Activated naive CD8-positive, alpha-beta T cell treated with anti-CD3 and anti-CD28 coated beads, Interleukin-2, amount 50 U/mL, for 24 hours (primary cell): ENCODE results near the gene PHF23.
A peak's percentile ranks its signal among the peaks of the same experiment; 100 is the strongest.

ENCODE experiments used
- ATAC-seq: fragments of 150-1000 bp; cut with Tn5 transposase; one replicate; pipeline ENCODE4 v1.10.0; 2021
- DNase-seq: peaks from one replicate; pipeline ENCODE4 v3.0.0; 2021
- H3K27ac Mint-ChIP-seq: one replicate; pipeline ENCODE4 v1.8.0; 2021; ENCODE audit warnings: mild to moderate bottlenecking, mixed read lengths
- H3K27me3 Mint-ChIP-seq: one replicate; pipeline ENCODE4 v1.8.0; 2021; ENCODE audit warnings: mixed read lengths
- H3K36me3 Mint-ChIP-seq: one replicate; pipeline ENCODE4 v1.8.0; 2021; ENCODE audit warnings: low read depth, mixed read lengths
- H3K4me1 Mint-ChIP-seq: one replicate; pipeline ENCODE4 v1.8.0; 2021; ENCODE audit warnings: mixed read lengths
- H3K4me3 Mint-ChIP-seq: one replicate; pipeline ENCODE4 v1.8.0; 2021; ENCODE audit warnings: mild to moderate bottlenecking, moderate library complexity, mixed read lengths
- H3K9me3 Mint-ChIP-seq: one replicate; pipeline ENCODE4 v1.8.0; 2021; ENCODE audit warnings: mixed read lengths

The PHF23 gene

DNA sequence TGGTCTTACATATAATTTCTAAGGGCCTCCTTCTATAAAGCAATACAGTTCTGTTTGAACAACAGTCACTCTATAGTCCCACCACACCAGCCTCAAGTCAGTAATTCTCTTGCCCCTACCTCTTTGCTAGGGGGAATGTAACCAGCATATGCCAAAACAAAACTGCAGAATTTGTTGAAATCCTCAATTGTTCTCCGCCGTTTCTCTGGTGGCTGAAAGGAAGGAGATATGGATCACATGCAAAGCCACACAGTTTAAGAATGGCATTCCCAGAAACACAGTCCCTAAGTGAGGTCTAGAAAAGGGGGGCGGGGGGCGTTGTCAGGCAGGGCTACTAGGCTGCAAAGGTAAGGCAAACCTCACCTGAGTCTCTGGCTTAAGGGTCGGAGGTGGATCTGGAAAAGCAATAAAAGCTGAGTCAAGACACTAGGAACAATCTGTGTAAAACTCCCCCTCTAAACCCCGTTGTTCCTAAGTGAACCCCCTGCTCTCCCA lies 1.9 kb downstream of the PHF23 start:
- H3K4me3 Mint-ChIP-seq = peak overlapping the region; percentile 88
- H3K36me3 Mint-ChIP-seq = peaks cover 39% of the 10 kb centered on the region
- DNase-seq (no peak), ATAC-seq (no peak)
- peaks cover 4% of the 10 kb centered on the region for H3K27me3 Mint-ChIP-seq
- H3K4me1 Mint-ChIP-seq = peaks cover 71% of the 10 kb centered on the region
- H3K27ac Mint-ChIP-seq = peak overlapping the region; percentile 97
- H3K9me3 Mint-ChIP-seq = no peaks in the 10 kb centered on the region

DNA sequence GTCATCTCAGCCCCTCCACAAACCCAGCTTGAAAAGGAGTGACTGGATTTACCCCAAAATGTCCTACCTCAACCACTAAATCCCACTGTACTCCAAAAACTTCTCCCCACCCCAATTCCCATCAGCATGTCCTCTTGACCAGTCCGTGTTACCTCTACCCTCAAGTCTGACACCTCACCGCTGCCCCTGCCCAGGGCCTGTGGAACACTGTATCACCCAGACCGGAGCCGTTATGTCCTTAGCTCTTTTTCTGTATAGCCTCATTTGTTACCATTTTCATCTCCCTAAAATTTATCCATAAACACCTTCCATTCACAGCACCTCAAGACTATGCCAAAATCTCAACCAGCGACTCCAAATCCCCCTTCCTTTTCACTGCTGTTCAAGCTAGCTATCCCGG lies 2.4 kb downstream of the PHF23 start:
- peaks cover 72% of the 10 kb centered on the region for H3K4me1 Mint-ChIP-seq
- DNase-seq = no peak
- H3K9me3 Mint-ChIP-seq = no peaks in the 10 kb centered on the region
- peaks cover 39% of the 10 kb centered on the region for H3K36me3 Mint-ChIP-seq
- no peak for ATAC-seq
- peaks cover 4% of the 10 kb centered on the region for H3K27me3 Mint-ChIP-seq
- peak overlapping the region; percentile 97 for H3K27ac Mint-ChIP-seq
- peak overlapping the region; percentile 88 for H3K4me3 Mint-ChIP-seq

DNA sequence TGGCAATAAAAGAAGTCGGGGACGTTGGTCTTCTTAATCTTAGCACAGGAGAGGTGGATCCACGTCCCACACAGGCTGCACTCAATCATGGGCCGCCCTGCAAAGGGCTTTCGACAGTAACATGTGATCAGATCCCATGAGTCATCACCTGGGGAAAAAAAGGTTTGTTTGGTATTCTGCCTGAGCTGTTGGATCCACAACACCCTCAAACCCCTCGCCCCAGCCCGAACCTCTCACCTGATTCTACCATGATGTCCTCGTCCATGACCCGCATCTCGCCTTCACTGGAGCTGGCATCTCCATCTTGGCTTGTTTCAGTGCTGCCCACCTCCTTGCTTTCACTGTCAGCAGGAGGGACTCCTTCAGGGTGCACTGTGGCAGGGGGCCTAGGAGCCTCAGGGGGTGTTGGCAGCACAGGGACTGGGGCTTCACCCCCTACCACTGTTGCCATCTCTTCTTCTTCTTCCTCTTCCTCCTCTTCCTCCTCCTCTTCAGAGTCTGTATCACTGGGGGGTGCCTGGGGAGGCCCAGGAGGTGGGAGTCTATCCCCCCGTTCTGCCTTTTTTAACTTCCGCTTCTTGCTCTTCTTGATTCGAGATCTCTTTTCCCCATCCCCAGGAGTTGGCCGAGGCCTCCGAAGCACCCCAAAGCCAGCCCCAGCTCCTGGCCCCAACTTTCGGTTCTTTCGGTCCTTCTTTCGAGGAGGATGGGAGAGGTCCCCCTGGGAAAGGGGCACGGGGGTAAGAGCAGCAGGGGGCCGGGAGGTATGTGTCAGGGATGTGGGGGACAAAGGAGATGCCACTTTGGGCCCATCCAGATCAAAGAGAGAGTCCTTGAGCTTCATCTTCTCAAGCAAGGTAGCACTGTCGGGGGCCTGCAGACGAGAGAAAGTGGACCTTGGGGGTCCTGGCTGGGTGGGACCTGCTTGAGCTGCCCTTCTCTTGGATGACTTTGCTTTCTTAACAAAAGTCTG lies 3.3 kb downstream of the PHF23 start:
- no peak for DNase-seq
- Mint-ChIP-seq H3K27ac (peak overlapping the region; percentile 99), H3K4me1 (peaks cover 64% of the 10 kb centered on the region), H3K4me3 (peak overlapping the region; percentile 14), H3K36me3 (peaks cover 38% of the 10 kb centered on the region), H3K27me3 (peaks cover 4% of the 10 kb centered on the region), H3K9me3 (no peaks in the 10 kb centered on the region)
- ATAC-seq = no peak

DNA sequence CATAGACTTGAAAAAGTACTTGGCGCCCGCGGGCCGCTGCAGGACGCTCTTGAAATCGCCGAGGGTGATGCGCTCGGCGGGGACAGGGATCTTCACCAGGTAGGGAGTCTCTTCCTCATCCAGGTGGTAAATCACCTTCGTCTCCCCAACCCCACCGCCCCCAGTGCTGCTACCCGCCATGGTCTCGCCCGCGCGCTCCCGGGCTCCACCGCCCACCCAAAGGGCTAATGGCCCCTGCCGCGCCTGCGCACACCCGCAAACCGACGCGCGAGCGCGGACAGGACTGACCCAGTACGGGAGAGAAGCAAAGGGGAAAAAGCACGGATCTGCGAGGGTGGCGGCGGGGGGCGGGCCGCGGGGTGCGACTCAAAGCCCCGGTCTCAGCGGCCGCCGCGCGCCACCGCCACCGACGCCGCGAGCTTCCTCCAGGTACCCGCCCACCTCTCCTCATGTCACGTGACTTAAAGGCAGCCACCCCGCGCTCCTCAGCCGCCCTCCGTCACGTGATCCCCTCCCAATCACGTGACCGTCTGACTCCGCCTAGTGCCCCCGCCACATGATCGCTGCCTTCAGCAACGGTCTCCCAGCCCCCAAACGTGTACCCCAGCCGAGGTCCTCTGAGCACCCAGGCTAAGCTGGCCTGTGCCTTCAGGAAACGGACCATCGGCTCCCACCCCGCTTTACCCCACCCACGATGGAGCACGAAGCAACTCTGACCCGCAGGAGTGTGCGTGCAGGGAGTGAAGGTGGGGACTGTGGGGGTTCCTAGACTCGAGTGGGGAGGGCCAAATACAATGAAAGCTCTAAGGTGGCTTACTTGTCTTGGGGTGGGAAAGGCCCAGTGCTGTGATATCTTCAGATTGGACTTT lies 4.9 kb downstream of the PHF23 start, which contains the start of gene DVL2:
DVL2 (minus strand) TSS at position 435 of the 869 bp plus-strand sequence; CDS start at position 180, 255 bp downstream.
- peak within 1 kb of the TSS; percentile 97 for H3K4me3 Mint-ChIP-seq
- DNase-seq = peak; percentile 96
- ATAC-seq = peak; percentile 39
- H3K9me3 Mint-ChIP-seq = no peaks in the 10 kb centered on the region
- H3K27me3 Mint-ChIP-seq = peaks cover 2% of the 10 kb centered on the region
- peaks cover 49% of the 10 kb centered on the region for H3K4me1 Mint-ChIP-seq
- peak within 1 kb of the TSS; percentile 99 for H3K27ac Mint-ChIP-seq
- peaks cover 36% of the 10 kb centered on the region for H3K36me3 Mint-ChIP-seq

- Mint-ChIP-seq H3K4me1 (peaks cover 53% of the 10 kb centered on the region), H3K9me3 (no peaks in the 10 kb centered on the region), H3K27me3 (peaks cover 2% of the 10 kb centered on the region), H3K27ac (peak overlapping the region; percentile 99), H3K4me3 (peak overlapping the region; percentile 97), H3K36me3 (peaks cover 41% of the 10 kb centered on the region)
- no peak for DNase-seq
- no peak for ATAC-seq
Observed at GRCh38 chr17:7233701-7234082, 5.6 kb downstream of the PHF23 start.

GRCh38 chr17:7232114-7232513 lies 7.1 kb downstream of the PHF23 start:
- peaks cover 49% of the 10 kb centered on the region for H3K36me3 Mint-ChIP-seq
- peak overlapping the region; percentile 97 for H3K4me3 Mint-ChIP-seq
- peaks cover 55% of the 10 kb centered on the region for H3K4me1 Mint-ChIP-seq
- no peak overlapping the region for H3K27ac Mint-ChIP-seq
- ATAC-seq (no peak), DNase-seq (no peak)
- H3K9me3 Mint-ChIP-seq = no peaks in the 10 kb centered on the region
- peaks cover 2% of the 10 kb centered on the region for H3K27me3 Mint-ChIP-seq

- Mint-ChIP-seq H3K4me3 (no peak overlapping the region), H3K27ac (no peak overlapping the region), H3K9me3 (no peaks in the 10 kb centered on the region), H3K4me1 (peaks cover 30% of the 10 kb centered on the region), H3K36me3 (peaks cover 36% of the 10 kb centered on the region), H3K27me3 (peaks cover 2% of the 10 kb centered on the region)
- DNase-seq (no peak), ATAC-seq (no peak)
Observed at GRCh38 chr17:7229504-7229903, 9.8 kb downstream of the PHF23 start.

- peaks cover 35% of the 10 kb centered on the region for H3K36me3 Mint-ChIP-seq
- ATAC-seq (no peak), DNase-seq (no peak)
- no peak overlapping the region for H3K4me3 Mint-ChIP-seq
- H3K27me3 Mint-ChIP-seq = no peaks in the 10 kb centered on the region
- no peaks in the 10 kb centered on the region for H3K9me3 Mint-ChIP-seq
- peaks cover 28% of the 10 kb centered on the region for H3K4me1 Mint-ChIP-seq
- H3K27ac Mint-ChIP-seq = no peak overlapping the region
Observed at GRCh38 chr17:7228920-7229319, 10.3 kb downstream of the PHF23 start.

DNA sequence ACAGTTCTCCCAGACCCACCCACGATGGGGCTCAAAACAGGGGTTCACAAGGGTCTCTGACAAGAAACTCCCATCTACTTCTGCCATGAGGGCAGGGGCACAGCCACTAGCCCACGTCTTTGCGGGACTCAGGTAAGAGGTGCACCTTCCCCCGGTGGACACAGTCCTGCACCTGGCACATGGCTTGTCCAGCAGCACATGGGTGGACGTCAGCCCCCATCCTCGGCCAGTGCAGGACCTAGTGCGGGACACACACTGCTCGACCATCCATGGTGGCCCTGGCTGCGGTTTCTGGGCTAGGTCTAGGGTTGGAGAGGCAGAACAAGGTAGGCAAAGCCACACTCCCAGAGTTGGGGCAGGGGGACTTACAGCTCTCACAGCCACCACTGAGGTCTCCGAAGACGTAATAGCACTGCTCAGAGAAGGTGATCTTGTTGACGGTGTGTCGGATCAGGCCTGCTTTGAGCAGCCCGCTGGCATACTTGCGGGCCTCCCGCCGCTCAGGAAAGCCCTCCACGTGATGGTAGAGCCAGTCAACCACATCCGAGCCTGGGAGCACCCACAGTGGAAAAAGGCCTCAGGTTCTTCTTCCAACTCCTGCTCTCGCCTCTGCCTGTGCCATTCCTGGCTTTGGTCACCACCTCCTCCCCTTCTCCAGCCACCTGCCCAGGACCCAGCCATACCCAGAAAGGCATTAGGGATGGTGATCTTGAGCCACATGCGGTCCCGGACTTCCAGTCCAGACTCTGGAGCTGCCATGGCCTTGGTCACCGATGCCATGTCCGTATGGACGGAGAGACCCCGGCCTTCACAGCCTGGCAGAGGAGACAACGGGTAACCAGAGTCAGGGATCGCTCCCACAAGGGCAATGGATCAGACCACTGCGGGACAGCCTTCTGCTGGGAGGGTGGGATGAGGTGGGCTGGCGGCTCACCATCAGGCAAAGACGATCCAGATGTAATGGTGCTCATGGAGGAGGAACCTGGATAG lies 12.2 kb downstream of the PHF23 start:
- Mint-ChIP-seq H3K27ac (no peak overlapping the region), H3K4me3 (no peak overlapping the region), H3K36me3 (peaks cover 43% of the 10 kb centered on the region), H3K9me3 (no peaks in the 10 kb centered on the region), H3K4me1 (peaks cover 13% of the 10 kb centered on the region), H3K27me3 (no peaks in the 10 kb centered on the region)
- ATAC-seq (no peak), DNase-seq (no peak)

DNA sequence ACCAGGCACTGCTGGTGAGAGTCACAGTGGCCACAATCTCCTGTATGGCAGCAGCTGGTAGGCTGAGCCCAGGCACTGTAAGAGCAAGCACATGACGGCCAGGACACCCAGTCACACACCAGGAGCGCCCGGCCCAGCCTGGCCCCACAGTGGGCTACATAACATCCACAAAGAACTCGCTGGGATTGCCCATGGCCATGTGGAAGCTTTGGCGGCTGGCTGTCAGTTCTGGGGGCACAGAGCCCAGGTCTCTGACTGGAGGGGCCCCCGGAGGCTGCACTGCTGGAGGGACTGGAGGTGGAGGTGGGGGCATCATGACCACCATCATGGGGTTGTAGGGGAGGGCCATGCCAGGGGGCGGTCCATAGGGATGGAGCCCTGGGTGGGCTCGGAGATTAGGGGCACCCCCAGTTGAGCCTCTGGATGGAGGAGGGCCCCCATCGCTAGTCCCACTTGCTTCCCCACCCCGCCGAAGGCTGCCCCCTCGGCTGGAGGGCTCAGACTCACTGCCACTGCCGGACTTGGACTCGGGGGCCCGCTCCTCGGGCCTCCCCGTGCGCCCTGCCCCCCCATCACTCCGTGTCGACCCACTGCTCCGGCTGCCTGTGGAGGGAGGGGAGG lies 13.4 kb downstream of the PHF23 start:
- H3K4me1 Mint-ChIP-seq = peaks cover 20% of the 10 kb centered on the region
- no peaks in the 10 kb centered on the region for H3K27me3 Mint-ChIP-seq
- peaks cover 47% of the 10 kb centered on the region for H3K36me3 Mint-ChIP-seq
- no peak for ATAC-seq
- H3K9me3 Mint-ChIP-seq = no peaks in the 10 kb centered on the region
- DNase-seq = no peak
- no peak overlapping the region for H3K27ac Mint-ChIP-seq
- H3K4me3 Mint-ChIP-seq = no peak overlapping the region

DNA sequence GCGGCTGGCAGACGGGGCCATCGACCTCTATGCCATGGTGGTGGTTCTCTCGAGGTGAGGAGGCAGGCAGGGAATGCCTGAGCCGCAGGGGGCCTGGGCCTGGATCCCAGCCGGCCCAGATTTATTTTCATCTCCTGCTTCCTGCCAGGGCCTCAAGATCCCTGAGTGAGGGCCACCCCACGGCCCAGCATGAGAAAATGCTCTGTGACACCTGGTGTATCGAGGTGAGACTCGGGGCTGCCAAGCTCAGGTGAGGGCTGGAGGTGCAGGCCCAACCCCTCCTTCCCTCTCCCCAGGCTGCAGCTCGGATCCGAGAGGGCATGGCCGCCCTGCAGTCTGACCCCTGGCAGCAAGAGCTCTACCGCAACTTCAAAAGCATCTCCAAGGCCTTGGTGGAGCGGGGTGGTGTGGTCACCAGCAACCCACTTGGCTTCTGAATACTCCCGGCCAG lies 14.6 kb downstream of the PHF23 start:
- Mint-ChIP-seq H3K27ac (no peak overlapping the region), H3K36me3 (peaks cover 41% of the 10 kb centered on the region), H3K4me3 (no peak overlapping the region), H3K27me3 (no peaks in the 10 kb centered on the region), H3K9me3 (no peaks in the 10 kb centered on the region), H3K4me1 (peaks cover 28% of the 10 kb centered on the region)
- no peak for ATAC-seq
- DNase-seq = no peak

GRCh38 chr17:7224110-7224509 lies 15.1 kb downstream of the PHF23 start:
- Mint-ChIP-seq H3K36me3 (peaks cover 39% of the 10 kb centered on the region), H3K4me1 (peaks cover 31% of the 10 kb centered on the region), H3K4me3 (no peak overlapping the region), H3K27ac (no peak overlapping the region), H3K9me3 (no peaks in the 10 kb centered on the region), H3K27me3 (no peaks in the 10 kb centered on the region)
- DNase-seq (no peak), ATAC-seq (no peak)

GRCh38 chr17:7223375-7223774 lies 15.9 kb downstream of the PHF23 start:
- H3K9me3 Mint-ChIP-seq = no peaks in the 10 kb centered on the region
- DNase-seq (no peak), ATAC-seq (no peak)
- H3K27me3 Mint-ChIP-seq = no peaks in the 10 kb centered on the region
- peaks cover 33% of the 10 kb centered on the region for H3K4me1 Mint-ChIP-seq
- no peak overlapping the region for H3K4me3 Mint-ChIP-seq
- no peak overlapping the region for H3K27ac Mint-ChIP-seq
- peaks cover 31% of the 10 kb centered on the region for H3K36me3 Mint-ChIP-seq
